ENCODE results near the gene MATCAP1. TPM values are rescaled to one million over a fixed set of nuclear protein-coding genes. Genes with fewer than 3 reads are reported as not detected.

Gene MATCAP1
- total and polyA plus RNA-seq, 4 donors: 1.5 to 4.8 (median 3.2) TPM

GRCh38 chr16:67207249-67208091, 23.7 kb upstream of the MATCAP1 start:
- Histone ChIP-seq H3K9ac (ENCODE audit: low read depth in 1 of 2, low read length in 2 of 2) (no peak overlapping the region), H3K9me3 (ENCODE audit: control insufficient read depth in 4 of 4, low read length in 3 of 4) (no peaks in the 10 kb centered on the region), H3K4me1 (ENCODE audit: control insufficient read depth in 4 of 4, insufficient read depth in 4 of 4, low read length in 3 of 4) (peaks cover 14 to 24% (median 18%) of the 10 kb centered on the region in 4 donors), H3K27ac (ENCODE audit: low read depth in 1 of 2, low read length in 2 of 2) (no peak overlapping the region), H3K36me3 (ENCODE audit: control insufficient read depth in 4 of 4, insufficient read depth in 3 of 4, low read depth in 1 of 4, low read length in 3 of 4) (peaks cover 0 to 17% (median 4%) of the 10 kb centered on the region in 4 donors), H3K4me3 (ENCODE audit: low read depth in 1 of 3, low read length in 3 of 3) (no peak overlapping the region), H3K27me3 (ENCODE audit: control insufficient read depth in 4 of 4, insufficient read depth in 4 of 4, low read length in 3 of 4) (no peaks in the 10 kb centered on the region)
- no peak for DNase-seq (ENCODE audit: low spot score)
- TF ChIP-seq, protein P1, sequence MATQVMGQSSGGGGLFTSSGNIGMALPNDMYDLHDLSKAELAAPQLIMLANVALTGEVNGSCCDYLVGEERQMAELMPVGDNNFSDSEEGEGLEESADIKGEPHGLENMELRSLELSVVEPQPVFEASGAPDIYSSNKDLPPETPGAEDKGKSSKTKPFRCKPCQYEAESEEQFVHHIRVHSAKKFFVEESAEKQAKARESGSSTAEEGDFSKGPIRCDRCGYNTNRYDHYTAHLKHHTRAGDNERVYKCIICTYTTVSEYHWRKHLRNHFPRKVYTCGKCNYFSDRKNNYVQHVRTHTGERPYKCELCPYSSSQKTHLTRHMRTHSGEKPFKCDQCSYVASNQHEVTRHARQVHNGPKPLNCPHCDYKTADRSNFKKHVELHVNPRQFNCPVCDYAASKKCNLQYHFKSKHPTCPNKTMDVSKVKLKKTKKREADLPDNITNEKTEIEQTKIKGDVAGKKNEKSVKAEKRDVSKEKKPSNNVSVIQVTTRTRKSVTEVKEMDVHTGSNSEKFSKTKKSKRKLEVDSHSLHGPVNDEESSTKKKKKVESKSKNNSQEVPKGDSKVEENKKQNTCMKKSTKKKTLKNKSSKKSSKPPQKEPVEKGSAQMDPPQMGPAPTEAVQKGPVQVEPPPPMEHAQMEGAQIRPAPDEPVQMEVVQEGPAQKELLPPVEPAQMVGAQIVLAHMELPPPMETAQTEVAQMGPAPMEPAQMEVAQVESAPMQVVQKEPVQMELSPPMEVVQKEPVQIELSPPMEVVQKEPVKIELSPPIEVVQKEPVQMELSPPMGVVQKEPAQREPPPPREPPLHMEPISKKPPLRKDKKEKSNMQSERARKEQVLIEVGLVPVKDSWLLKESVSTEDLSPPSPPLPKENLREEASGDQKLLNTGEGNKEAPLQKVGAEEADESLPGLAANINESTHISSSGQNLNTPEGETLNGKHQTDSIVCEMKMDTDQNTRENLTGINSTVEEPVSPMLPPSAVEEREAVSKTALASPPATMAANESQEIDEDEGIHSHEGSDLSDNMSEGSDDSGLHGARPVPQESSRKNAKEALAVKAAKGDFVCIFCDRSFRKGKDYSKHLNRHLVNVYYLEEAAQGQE (IDR thresholded peaks at IDR 0.05): no peak
- no peak for TF ChIP-seq FOXA1 (IDR thresholded peaks at IDR 0.05)
- 87% methylated on average over 21 of the region's 21 CpGs for WGBS

GRCh38 chr16:67206838-67207248, 23.1 kb upstream of the MATCAP1 start:
- H3K9ac ChIP-seq (ENCODE audit: low read depth in 1 of 2, low read length in 2 of 2): no peak overlapping the region
- no peak for DNase-seq (ENCODE audit: low spot score)
- no peak overlapping the region for H3K27ac ChIP-seq (ENCODE audit: low read depth in 1 of 2, low read length in 2 of 2)
- no peak for TF ChIP-seq HNF4A (conservative IDR thresholded peaks at IDR 0.05)
- no peak overlapping the region for H3K4me3 ChIP-seq (ENCODE audit: low read depth in 1 of 3, low read length in 3 of 3)
- H3K27me3 ChIP-seq (ENCODE audit: control insufficient read depth in 4 of 4, insufficient read depth in 4 of 4, low read length in 3 of 4): no peaks in the 10 kb centered on the region
- peaks cover 0 to 23% (median 5%) of the 10 kb centered on the region in 4 donors for H3K36me3 ChIP-seq (ENCODE audit: control insufficient read depth in 4 of 4, insufficient read depth in 3 of 4, low read depth in 1 of 4, low read length in 3 of 4)
- 97% methylated on average over 3 of the region's 3 CpGs for WGBS
- H3K9me3 ChIP-seq (ENCODE audit: control insufficient read depth in 4 of 4, low read length in 3 of 4): no peaks in the 10 kb centered on the region
- peaks cover 14 to 24% (median 18%) of the 10 kb centered on the region in 4 donors for H3K4me1 ChIP-seq (ENCODE audit: control insufficient read depth in 4 of 4, insufficient read depth in 4 of 4, low read length in 3 of 4)

DNA sequence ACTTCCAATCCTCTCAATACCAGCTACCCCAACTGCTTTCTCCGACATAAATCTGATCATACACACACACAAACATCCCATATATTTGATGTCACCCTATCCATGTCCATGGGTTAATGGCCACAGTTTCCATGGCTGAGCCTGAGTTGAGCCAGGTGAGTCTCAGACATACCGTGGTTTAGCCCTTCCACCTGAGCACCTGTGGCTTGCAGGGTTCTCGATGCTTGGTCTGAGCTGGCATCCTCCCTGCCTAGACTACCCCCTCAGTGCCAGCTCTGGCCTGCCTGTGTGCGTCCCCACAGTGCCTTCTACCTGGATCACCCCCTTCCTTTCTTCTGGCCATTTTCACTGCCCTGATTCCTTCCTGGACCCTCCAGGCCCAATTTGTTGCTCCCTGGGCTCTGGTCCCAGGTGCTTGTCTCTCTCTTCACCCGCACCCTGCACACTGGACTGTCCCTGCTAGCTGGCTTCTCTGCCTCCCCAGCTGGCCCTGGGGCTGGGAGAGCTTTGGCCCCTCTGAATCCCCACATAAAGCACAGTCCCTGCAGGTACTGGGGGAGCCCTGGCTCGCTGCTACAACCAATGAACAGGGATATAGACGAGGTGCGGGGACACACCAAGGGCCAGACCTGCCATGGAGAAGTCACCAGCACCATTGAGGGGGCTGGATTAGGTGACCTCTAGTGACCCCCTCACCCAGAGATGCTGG, 22.5 kb upstream of the MATCAP1 start:
- Histone ChIP-seq H3K27ac (ENCODE audit: low read depth in 1 of 2, low read length in 2 of 2) (no peak overlapping the region), H3K9me3 (ENCODE audit: control insufficient read depth in 4 of 4, low read length in 3 of 4) (no peaks in the 10 kb centered on the region), H3K9ac (ENCODE audit: low read depth in 1 of 2, low read length in 2 of 2) (no peak overlapping the region), H3K27me3 (ENCODE audit: control insufficient read depth in 4 of 4, insufficient read depth in 4 of 4, low read length in 3 of 4) (no peaks in the 10 kb centered on the region), H3K4me3 (ENCODE audit: low read depth in 1 of 3, low read length in 3 of 3) (no peak overlapping the region), H3K36me3 (ENCODE audit: control insufficient read depth in 4 of 4, insufficient read depth in 3 of 4, low read depth in 1 of 4, low read length in 3 of 4) (peaks cover 2 to 27% (median 7%) of the 10 kb centered on the region in 4 donors), H3K4me1 (ENCODE audit: control insufficient read depth in 4 of 4, insufficient read depth in 4 of 4, low read length in 3 of 4) (peaks cover 13 to 23% (median 17%) of the 10 kb centered on the region in 4 donors)
- TF ChIP-seq, protein P2, sequence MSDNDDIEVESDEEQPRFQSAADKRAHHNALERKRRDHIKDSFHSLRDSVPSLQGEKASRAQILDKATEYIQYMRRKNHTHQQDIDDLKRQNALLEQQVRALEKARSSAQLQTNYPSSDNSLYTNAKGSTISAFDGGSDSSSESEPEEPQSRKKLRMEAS (IDR thresholded peaks at IDR 0.05): no peak
- TF ChIP-seq, protein P3, sequence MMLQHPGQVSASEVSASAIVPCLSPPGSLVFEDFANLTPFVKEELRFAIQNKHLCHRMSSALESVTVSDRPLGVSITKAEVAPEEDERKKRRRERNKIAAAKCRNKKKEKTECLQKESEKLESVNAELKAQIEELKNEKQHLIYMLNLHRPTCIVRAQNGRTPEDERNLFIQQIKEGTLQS (IDR thresholded peaks at IDR 0.05): no peak
- TF ChIP-seq ZBTB33 (IDR thresholded peaks at IDR 0.05) (no peak), HNF4A (conservative IDR thresholded peaks at IDR 0.05) (no peak), HNF4G (IDR thresholded peaks at IDR 0.05) (no peak)
- WGBS: 95% methylated on average over 8 of the region's 8 CpGs
- DNase-seq (ENCODE audit: low spot score): no peak

Data from liver (tissue), 9 donors.